IPS DF 6.9 (cell line): ENCODE results near the gene HES2.
"Not testable (repeated sequence)": the region's sequence is repeated elsewhere in the genome, so short reads cannot be mapped to it uniquely, and the experiment has no call there.

Source experiments
- DNase-seq: peaks from one replicate; pipeline ENCODE4 v3.0.0-alpha.2; 2013; ENCODE audit warnings: low read depth, low spot score
- H3K27ac ChIP-seq: one replicate; pipeline ENCODE4 v1.5.1; 2013; ENCODE audit warnings: low read length, control low read depth
- H3K27me3 ChIP-seq: 2 replicates; pipeline ENCODE4 v1.6.1; 2013; ENCODE audit warnings: mild to moderate bottlenecking, low read length; ENCODE audit not compliant: control insufficient read depth, insufficient read depth
- H3K36me3 ChIP-seq: 2 replicates; pipeline ENCODE4 v1.6.1; 2013; ENCODE audit warnings: low read length; ENCODE audit not compliant: control insufficient read depth, insufficient read depth
- H3K4me1 ChIP-seq: 2 replicates; pipeline ENCODE4 v1.6.1; 2013; ENCODE audit warnings: low read length; ENCODE audit not compliant: control insufficient read depth, insufficient read depth
- H3K4me3 ChIP-seq: 2 replicates; pipeline ENCODE4 v1.5.1; 2013; ENCODE audit warnings: mild to moderate bottlenecking, low read length
- H3K9me3 ChIP-seq: 2 replicates; pipeline ENCODE4 v1.6.1; 2013; ENCODE audit warnings: low read length, inconsistent platforms; ENCODE audit not compliant: control insufficient read depth, insufficient read depth
- WGBS: extraction: QIAGEN DNeasy Blood & Tissue Kit; methylation state at CpG from one replicate; pipeline ENCODE4 v1.1.7; 2013; ENCODE audit warnings: mixed read lengths, missing lambda C conversion rate; ENCODE audit not compliant: insufficient read length, insufficient coverage; 5-methylcytosine and 5-hydroxymethylcytosine counted together

Gene HES2

DNA sequence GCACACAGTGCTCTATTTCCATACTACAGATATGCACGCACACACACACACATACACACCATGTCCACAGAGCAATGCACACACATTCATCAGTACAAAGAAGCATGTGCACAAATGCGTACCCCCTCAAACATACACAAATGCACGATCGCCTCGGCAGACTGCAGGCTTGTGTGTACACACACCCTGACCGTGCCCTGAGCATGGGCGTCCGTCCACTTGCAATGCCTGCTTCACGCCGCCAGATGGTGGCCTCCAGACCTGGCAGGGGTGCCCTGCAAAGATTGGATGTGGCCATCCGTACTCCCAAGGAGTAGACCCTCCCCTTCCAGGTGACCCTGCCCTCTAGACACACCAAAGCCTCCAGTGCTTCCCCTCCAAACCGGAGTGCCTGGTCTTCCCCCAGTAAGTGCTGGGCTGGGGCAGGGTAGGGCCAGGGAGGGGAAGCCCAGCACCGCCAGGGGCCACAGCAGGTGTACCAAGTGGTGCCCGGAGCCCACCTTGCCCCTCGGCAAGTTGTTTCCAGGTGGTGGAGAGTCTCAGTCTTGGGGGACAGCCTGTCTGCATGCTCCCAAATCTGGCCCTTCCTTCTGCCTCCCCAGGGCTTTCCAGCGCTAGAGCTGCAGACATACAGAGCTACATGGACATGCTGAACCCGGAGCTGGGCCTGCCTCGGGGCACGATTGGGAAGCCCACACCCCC is 25.5 kb upstream of the HES2 start:
- Histone ChIP-seq H3K36me3 (no peaks in the 10 kb centered on the region), H3K4me3 (no peak overlapping the region), H3K27ac (no peak overlapping the region), H3K27me3 (peaks cover 3% of the 10 kb centered on the region; the same call in 1 of the 2 replicates), H3K4me1 (peaks cover 14% of the 10 kb centered on the region), H3K9me3 (no peaks in the 10 kb centered on the region)
- no CpG with 5 or more reads among the region's 19 CpGs for whole genome bisulfite sequencing
- DNase-seq = no peak

DNA sequence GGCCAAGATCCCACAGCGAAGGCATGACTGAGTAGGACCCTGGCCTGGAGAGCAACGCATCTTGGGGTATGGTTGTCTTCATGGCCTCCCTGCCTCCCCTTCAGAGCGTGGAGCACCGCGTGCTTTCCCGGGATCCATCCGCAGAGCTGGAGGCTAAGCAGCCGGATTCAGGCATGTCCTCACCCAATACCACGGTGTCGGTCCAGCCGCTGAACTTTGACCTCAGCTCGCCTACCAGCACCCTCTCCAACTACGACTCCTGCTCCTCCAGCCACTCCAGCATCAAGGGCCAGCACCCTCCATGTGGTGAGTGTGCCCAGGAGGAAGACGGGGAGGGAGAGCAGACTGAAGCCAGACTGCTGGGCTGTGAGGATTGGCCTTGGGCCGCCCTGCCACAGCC is 24.7 kb upstream of the HES2 start:
- peaks cover 4% of the 10 kb centered on the region; the same call in 1 of the 2 replicates for H3K27me3 ChIP-seq
- H3K9me3 ChIP-seq = no peaks in the 10 kb centered on the region
- H3K36me3 ChIP-seq = no peaks in the 10 kb centered on the region
- no peak overlapping the region for H3K27ac ChIP-seq
- H3K4me1 ChIP-seq = peaks cover 12% of the 10 kb centered on the region
- no peak for DNase-seq
- H3K4me3 ChIP-seq = no peak overlapping the region
- no CpG with 5 or more reads among the region's 15 CpGs for WGBS

DNA sequence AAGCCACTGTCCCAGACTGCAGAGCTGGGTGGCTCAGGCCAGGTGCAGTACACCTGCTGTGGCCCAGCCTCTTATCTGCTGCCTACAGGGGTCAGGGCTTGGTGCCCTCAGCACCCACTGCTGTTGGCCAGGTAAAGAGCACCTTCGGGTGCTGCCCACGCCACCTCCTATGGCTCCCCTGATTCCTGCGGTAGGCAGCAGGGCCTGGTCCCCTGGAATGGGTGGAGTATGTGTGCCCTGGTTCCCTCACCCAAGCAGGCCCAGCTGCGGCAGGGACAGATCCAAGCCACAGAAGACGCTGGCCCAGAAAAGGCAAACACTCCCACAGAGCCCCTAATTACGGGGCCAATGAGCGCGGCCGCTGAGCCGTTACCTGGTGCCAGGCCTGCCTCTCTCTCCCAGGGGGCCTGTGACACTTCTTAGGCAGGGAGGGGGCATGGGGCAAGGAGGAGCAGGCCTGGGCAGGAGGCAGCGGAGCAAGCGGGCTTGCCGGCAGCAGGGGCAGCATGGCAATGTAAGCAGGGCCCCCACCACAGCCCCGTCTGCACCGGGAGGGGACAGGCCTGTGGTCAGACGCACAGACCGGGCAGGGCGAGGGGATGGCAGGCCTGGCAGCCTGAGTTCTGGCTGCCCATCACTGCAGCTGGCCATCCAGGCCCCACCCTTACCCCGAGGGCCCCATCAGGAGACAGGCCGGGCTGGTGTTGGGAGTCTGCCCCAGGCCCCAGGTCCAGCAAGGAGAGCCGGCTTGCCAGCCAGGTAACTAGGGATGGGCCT is 23.8 kb upstream of the HES2 start:
- H3K27me3 ChIP-seq = peaks cover 4% of the 10 kb centered on the region; the same call in 1 of the 2 replicates
- H3K4me3 ChIP-seq = no peak overlapping the region
- WGBS = no CpG with 5 or more reads among the region's 21 CpGs

DNA sequence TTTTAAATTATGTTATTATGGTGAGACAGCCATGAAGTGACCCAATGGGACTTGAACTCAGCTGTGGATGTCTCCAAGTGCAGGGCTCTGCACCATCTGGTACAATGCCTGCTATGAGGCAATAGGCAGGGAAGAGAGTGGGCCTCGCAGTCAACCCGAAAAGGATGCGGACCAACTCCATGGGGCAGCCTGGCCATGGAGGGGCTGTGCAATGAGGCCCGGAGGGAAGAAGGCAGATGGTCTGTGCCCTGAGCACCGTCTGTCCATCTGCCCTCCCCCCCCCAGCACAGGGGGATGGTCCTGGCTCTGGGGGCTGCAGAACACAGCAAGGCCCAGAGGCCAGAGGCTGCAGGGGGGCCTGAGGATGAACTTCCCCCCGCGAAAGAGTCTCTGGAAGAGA is 21.9 kb upstream of the HES2 start:
- no peak for DNase-seq
- H3K4me1 ChIP-seq = peaks cover 9% of the 10 kb centered on the region
- no CpG with 5 or more reads among the region's 7 CpGs for WGBS
- no peak overlapping the region for H3K27ac ChIP-seq
- H3K36me3 ChIP-seq = no peaks in the 10 kb centered on the region
- peaks cover 4% of the 10 kb centered on the region; the same call in 1 of the 2 replicates for H3K27me3 ChIP-seq
- no peak overlapping the region for H3K4me3 ChIP-seq
- H3K9me3 ChIP-seq = no peaks in the 10 kb centered on the region

More for the DNA sequence above, 23.8 kb upstream of the HES2 start:
- H3K36me3 ChIP-seq = no peaks in the 10 kb centered on the region
- DNase-seq = no peak
- H3K9me3 ChIP-seq = no peaks in the 10 kb centered on the region
- H3K4me1 ChIP-seq = peaks cover 9% of the 10 kb centered on the region
- H3K27ac ChIP-seq = no peak overlapping the region

DNA sequence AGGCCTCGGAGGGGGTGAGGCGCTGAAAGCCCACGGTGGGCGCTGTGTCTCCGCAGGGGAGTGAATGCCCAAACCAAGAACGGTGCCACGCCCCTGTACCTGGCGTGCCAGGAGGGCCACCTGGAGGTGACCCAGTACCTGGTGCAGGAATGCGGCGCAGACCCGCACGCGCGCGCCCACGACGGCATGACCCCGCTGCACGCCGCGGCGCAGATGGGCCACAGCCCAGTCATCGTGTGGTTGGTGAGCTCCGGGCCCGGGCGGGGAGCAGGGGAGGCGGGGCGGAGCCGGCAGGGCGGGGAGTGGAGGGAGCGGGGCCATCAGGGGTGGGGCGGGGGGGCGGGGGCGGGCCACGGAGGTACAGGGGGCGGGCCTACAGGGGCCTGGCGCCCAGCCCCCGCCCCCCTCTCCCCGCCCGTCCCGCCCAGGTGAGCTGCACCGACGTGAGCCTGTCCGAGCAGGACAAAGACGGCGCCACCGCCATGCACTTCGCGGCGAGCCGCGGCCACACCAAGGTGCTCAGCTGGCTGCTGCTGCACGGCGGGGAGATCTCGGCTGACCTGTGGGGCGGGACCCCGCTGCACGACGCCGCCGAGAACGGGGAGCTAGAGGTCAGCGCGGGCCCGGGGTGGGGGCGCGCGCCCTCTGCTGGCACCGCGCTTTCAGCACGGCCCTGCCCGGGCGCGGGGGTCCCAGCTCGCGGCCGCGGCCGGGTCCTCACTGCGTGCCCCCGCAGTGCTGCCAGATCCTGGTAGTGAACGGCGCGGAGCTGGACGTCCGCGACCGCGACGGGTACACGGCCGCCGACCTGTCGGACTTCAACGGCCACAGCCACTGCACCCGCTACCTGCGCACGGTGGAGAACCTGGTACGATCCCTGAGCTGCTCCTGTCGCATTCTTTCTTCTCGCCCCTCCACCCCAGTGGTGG is 20.7 kb upstream of the HES2 start:
- no peak for DNase-seq
- Histone ChIP-seq H3K4me1 (peaks cover 8% of the 10 kb centered on the region), H3K27me3 (peaks cover 4% of the 10 kb centered on the region; the same call in 1 of the 2 replicates), H3K36me3 (no peaks in the 10 kb centered on the region), H3K27ac (no peak overlapping the region), H3K9me3 (no peaks in the 10 kb centered on the region), H3K4me3 (peak overlapping the region; percentile 46; the same call in 1 of the 2 replicates)
- no CpG with 5 or more reads among the region's 101 CpGs for WGBS

DNA sequence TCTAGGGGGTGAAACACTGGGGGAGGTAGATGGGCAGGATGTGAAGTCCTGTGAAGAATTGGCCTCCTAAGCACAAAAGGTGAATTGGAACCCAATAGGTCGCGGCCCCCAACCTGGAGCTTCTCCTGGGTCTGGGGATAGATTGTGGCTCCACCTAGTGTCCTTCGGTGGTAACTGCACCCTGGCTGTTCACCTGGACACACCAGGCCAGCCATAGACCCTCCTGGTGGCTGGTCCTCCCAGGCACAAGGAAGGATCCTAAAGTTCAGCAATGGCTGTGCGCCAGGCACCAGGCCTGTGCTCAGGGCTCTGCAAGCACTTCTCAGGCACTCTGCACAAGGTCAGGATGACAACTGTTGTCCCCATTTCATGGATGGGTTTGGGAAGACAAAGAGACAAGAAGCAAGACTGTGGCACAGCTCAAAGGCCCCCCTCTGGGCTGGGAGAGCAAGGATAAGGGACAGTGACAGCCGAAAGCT is 18.4 kb upstream of the HES2 start:
- no CpG with 5 or more reads among the region's 5 CpGs for WGBS
- no peaks in the 10 kb centered on the region for H3K9me3 ChIP-seq
- DNase-seq = no peak
- H3K4me3 ChIP-seq = no peak overlapping the region
- H3K27ac ChIP-seq = no peak overlapping the region
- no peaks in the 10 kb centered on the region for H3K36me3 ChIP-seq
- peaks cover 4% of the 10 kb centered on the region; the same call in 1 of the 2 replicates for H3K27me3 ChIP-seq
- H3K4me1 ChIP-seq = peaks cover 7% of the 10 kb centered on the region

DNA sequence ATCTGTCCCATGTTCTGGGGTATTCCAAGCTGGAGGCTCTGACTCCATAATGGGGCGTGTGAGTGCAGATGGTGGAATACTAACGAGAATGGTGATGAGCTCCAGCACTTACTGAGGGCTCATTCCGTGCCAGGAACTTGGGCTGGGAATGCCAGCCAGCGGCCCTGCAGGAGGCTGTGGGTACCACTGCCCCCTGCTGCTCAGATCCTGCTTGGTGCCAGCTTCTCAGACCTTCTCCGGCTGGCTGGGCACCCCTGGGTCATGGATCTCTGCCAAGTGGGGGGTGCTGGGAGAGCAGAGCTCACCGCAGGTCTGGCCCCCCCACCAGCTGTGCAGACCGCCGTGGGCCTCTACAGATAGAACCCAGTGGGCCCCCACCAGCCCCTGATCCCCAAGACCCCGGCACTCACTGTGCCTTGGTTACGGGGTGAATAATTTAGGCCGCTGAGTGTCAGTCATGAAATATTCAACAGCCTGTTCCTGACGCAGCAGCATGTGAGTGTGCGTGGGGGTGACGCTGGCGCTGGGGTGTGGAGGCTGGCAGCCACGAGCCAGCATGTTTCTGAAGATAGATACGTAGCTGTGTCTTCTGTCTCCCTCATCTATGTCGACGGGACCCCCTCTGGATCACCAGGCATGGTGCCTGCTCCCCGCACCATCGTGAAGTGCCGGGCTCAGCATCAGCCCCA is 17.4 kb upstream of the HES2 start:
- H3K4me1 ChIP-seq, H3K27ac ChIP-seq, H3K4me3 ChIP-seq, DNase-seq, H3K9me3 ChIP-seq, H3K27me3 ChIP-seq, H3K36me3 ChIP-seq: not testable (repeated sequence)
- WGBS = no CpG with 5 or more reads among the region's 22 CpGs

DNA sequence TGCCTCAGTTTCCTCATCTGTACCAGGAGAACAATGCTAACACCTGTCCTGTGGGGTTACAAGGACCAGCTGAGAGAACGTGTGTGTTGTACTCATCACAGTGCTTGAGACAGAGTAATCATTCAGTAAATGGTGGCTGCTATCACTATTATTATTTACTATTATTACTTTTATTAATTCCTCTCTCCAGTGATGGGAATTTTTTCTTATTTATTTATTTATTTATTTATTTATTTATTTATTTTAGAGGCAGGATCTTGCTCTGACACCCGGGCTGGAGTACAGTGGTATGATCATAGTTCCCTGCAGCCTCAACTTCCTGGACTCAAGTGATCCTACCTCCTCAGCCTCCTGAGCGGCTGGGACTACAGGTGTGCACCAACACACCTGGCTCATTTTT is 16.6 kb upstream of the HES2 start:
- not testable (repeated sequence) for H3K4me1 ChIP-seq, H3K27ac ChIP-seq, H3K27me3 ChIP-seq, H3K36me3 ChIP-seq, H3K4me3 ChIP-seq, DNase-seq, H3K9me3 ChIP-seq
- WGBS = no CpG with 5 or more reads among the region's 3 CpGs

DNA sequence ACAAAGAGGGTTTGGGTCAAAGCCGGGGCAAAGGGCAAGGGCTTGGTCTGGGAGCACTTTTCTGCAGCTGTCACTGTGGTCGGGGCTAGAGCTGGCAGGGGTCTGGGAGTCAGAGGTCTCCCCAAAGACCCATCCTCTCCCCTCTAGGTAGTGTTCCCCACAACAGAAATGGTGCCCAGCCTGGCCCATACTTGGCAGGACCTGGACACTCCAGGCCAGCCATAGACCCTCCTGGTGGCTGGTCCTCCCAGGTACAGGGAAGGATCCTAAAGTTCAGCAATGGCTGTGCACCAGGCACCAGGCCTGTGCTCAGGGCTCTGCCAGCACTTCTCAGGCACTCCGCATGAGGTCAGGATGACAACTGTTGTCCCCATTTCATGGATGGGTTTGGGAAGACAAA is 15.8 kb upstream of the HES2 start:
- 0 out of 2 replicates have a peak, but pooled peaks cover 1% of the 10 kb centered on the region for H3K27me3 ChIP-seq
- H3K4me1 ChIP-seq = peaks cover 2% of the 10 kb centered on the region
- H3K27ac ChIP-seq = no peak overlapping the region
- H3K36me3 ChIP-seq = no peaks in the 10 kb centered on the region
- H3K9me3 ChIP-seq = no peaks in the 10 kb centered on the region
- WGBS = no CpG with 5 or more reads among the region's 3 CpGs
- no peak overlapping the region for H3K4me3 ChIP-seq
- no peak for DNase-seq
